ENCODE data around the gene KLHL13. TPM values are rescaled to one million over a fixed set of nuclear protein-coding genes. Genes with fewer than 3 reads are reported as not detected.

The KLHL13 gene
- total and polyA plus RNA-seq, 4 donors, result 34.7 to 61.4 (median 39.1) TPM

DNA sequence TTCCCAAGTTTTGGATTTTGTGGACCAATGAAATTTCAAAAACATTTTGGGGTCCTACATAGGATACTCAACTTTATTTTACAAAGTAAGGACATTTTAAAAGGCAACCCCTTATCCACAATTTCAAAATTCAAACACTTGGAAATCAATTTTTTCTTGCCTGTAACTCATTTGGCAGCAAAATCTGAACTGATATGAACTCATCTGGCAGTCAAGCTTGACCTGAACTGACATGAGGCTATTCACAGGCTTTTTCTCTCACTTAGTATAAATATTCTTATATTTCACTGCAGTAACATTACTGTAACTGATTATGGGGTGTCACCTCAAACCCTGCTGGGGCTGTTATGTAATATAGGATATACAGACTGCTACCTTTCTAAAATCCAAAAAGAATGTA, 116.1 kb downstream of the KLHL13 start:
- Histone ChIP-seq H3K27me3 (ENCODE audit: control insufficient read depth, insufficient read depth, low read length) (no peaks in the 10 kb centered on the region), H3K4me3 (ENCODE audit: low read depth, low read length) (no peak overlapping the region), H3K36me3 (ENCODE audit: control insufficient read depth, insufficient read depth, low read length) (no peaks in the 10 kb centered on the region), H3K27ac (ENCODE audit: low read depth, low read length) (no peak overlapping the region), H3K9me3 (ENCODE audit: control insufficient read depth, insufficient read depth, low read length) (no peaks in the 10 kb centered on the region), H3K4me1 (ENCODE audit: control insufficient read depth, insufficient read depth, low read length) (no peaks in the 10 kb centered on the region)
- DNase-seq (ENCODE audit: low read depth in 4 of 6, low spot score in 6 of 6), result no peak

- DNase-seq (ENCODE audit: low read depth in 4 of 6, low spot score in 6 of 6), result no peak
- Histone ChIP-seq H3K9me3 (ENCODE audit: control insufficient read depth, insufficient read depth, low read length) (no peaks in the 10 kb centered on the region), H3K4me3 (ENCODE audit: low read depth, low read length) (no peak overlapping the region), H3K27me3 (ENCODE audit: control insufficient read depth, insufficient read depth, low read length) (no peaks in the 10 kb centered on the region), H3K36me3 (ENCODE audit: control insufficient read depth, insufficient read depth, low read length) (no peaks in the 10 kb centered on the region), H3K4me1 (ENCODE audit: control insufficient read depth, insufficient read depth, low read length) (no peaks in the 10 kb centered on the region), H3K27ac (ENCODE audit: low read depth, low read length) (no peak overlapping the region)
- no CpG with 5 or more reads among the region's 2 CpGs for WGBS (ENCODE audit: insufficient coverage)
Observed at GRCh38 chrX:117998171-117998570, 118.4 kb downstream of the KLHL13 start.

GRCh38 chrX:117996918-117997480, 119.6 kb downstream of the KLHL13 start:
- Histone ChIP-seq H3K9me3 (ENCODE audit: control insufficient read depth, insufficient read depth, low read length) (no peaks in the 10 kb centered on the region), H3K36me3 (ENCODE audit: control insufficient read depth, insufficient read depth, low read length) (no peaks in the 10 kb centered on the region), H3K27ac (ENCODE audit: low read depth, low read length) (no peak overlapping the region), H3K4me1 (ENCODE audit: control insufficient read depth, insufficient read depth, low read length) (no peaks in the 10 kb centered on the region), H3K4me3 (ENCODE audit: low read depth, low read length) (no peak overlapping the region), H3K27me3 (ENCODE audit: control insufficient read depth, insufficient read depth, low read length) (no peaks in the 10 kb centered on the region)
- DNase-seq (ENCODE audit: low read depth in 4 of 6, low spot score in 6 of 6), result peak in 2 of 6 donors; percentile 25 to 60
- WGBS (ENCODE audit: insufficient coverage), result no CpG with 5 or more reads among the region's 3 CpGs

GRCh38 chrX:117996408-117996807, 120.2 kb downstream of the KLHL13 start:
- Histone ChIP-seq H3K4me1 (ENCODE audit: control insufficient read depth, insufficient read depth, low read length) (no peaks in the 10 kb centered on the region), H3K27me3 (ENCODE audit: control insufficient read depth, insufficient read depth, low read length) (no peaks in the 10 kb centered on the region), H3K36me3 (ENCODE audit: control insufficient read depth, insufficient read depth, low read length) (no peaks in the 10 kb centered on the region), H3K9me3 (ENCODE audit: control insufficient read depth, insufficient read depth, low read length) (no peaks in the 10 kb centered on the region), H3K27ac (ENCODE audit: low read depth, low read length) (no peak overlapping the region), H3K4me3 (ENCODE audit: low read depth, low read length) (no peak overlapping the region)
- no peak for DNase-seq (ENCODE audit: low read depth in 4 of 6, low spot score in 6 of 6)
- no CpG with 5 or more reads among the region's 4 CpGs for WGBS (ENCODE audit: insufficient coverage)

DNA sequence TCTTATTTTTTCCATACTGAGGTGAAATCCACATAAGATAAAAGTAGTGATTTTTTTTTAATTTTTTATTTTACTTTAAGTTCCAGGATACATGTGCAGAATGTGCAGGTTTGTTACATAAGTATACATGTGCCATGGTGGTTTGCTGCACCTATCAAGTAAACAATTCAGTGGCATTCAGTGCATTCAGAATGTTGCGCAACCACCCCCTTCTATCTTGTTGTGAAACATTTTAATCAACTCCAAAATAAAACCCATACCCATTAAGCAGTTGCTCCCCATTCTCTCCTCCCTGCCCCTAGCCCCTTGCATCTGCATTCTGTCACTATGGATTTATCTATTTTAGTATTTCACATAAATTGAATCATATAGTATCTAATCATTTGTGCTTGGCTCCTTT, 121.2 kb downstream of the KLHL13 start:
- WGBS (ENCODE audit: insufficient coverage), result no CpG with 5 or more reads among the region's 1 CpG
- Histone ChIP-seq H3K4me1 (ENCODE audit: control insufficient read depth, insufficient read depth, low read length) (no peaks in the 10 kb centered on the region), H3K27me3 (ENCODE audit: control insufficient read depth, insufficient read depth, low read length) (no peaks in the 10 kb centered on the region), H3K9me3 (ENCODE audit: control insufficient read depth, insufficient read depth, low read length) (no peaks in the 10 kb centered on the region), H3K36me3 (ENCODE audit: control insufficient read depth, insufficient read depth, low read length) (no peaks in the 10 kb centered on the region), H3K27ac (ENCODE audit: low read depth, low read length) (no peak overlapping the region), H3K4me3 (ENCODE audit: low read depth, low read length) (no peak overlapping the region)
- no peak for DNase-seq (ENCODE audit: low read depth in 4 of 6, low spot score in 6 of 6)

DNA sequence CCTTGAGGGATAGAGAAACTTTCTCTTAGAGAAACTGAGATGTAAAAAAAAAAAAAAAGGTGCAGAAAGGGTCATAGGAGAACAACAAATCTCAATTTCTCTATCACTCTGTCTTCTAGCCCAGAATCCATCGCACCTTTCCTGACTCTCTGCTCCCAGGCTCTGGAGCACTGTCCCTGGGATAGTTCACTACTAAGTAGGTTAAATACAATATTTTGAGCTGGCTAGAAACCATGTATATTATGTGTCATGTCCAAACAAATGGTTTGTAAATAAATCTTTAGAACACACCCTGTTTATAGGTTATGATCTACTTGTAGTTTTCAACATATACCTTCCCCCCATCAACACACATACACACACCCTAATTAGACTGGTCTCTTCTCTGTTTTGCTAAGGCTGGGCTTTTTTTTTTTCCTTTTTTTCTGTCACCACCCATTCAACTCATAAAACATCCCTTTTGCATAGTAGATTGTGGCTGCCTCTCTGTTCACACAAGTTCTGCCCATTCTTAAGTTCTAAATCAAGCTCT, 124.4 kb downstream of the KLHL13 start:
- DNase-seq (ENCODE audit: low read depth in 4 of 6, low spot score in 6 of 6), result no peak
- no CpG with 5 or more reads among the region's 1 CpG for WGBS (ENCODE audit: insufficient coverage)
- Histone ChIP-seq H3K27ac (ENCODE audit: low read depth, low read length) (no peak overlapping the region), H3K27me3 (ENCODE audit: control insufficient read depth, insufficient read depth, low read length) (no peaks in the 10 kb centered on the region), H3K4me3 (ENCODE audit: low read depth, low read length) (no peak overlapping the region), H3K4me1 (ENCODE audit: control insufficient read depth, insufficient read depth, low read length) (no peaks in the 10 kb centered on the region), H3K9me3 (ENCODE audit: control insufficient read depth, insufficient read depth, low read length) (no peaks in the 10 kb centered on the region), H3K36me3 (ENCODE audit: control insufficient read depth, insufficient read depth, low read length) (no peaks in the 10 kb centered on the region)

DNA sequence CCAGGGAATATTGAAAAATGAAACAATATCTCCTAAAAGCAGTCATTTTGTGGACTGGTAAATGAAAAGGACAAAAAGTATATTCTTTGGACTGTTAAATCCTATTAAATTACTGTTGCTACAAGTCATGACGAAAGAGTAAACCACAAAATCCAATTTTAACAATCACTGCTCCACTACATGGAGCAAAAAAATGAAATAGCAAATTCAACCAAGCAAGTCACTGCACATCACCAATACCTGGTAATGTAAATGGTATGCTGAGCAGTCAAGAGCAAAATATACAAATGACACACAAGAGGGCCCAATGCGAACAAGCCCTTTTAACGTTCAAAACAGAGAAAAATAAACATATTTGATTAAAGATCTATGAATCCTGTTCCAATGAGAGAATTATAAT, 126.2 kb downstream of the KLHL13 start:
- WGBS (ENCODE audit: insufficient coverage), result no CpG with 5 or more reads among the region's 3 CpGs
- Histone ChIP-seq H3K36me3 (ENCODE audit: control insufficient read depth, insufficient read depth, low read length) (no peaks in the 10 kb centered on the region), H3K9me3 (ENCODE audit: control insufficient read depth, insufficient read depth, low read length) (no peaks in the 10 kb centered on the region), H3K4me3 (ENCODE audit: low read depth, low read length) (no peak overlapping the region), H3K4me1 (ENCODE audit: control insufficient read depth, insufficient read depth, low read length) (no peaks in the 10 kb centered on the region), H3K27me3 (ENCODE audit: control insufficient read depth, insufficient read depth, low read length) (no peaks in the 10 kb centered on the region), H3K27ac (ENCODE audit: low read depth, low read length) (no peak overlapping the region)
- DNase-seq (ENCODE audit: low read depth in 4 of 6, low spot score in 6 of 6), result no peak

GRCh38 chrX:117989512-117989911, 127.1 kb downstream of the KLHL13 start:
- Histone ChIP-seq H3K27me3 (ENCODE audit: control insufficient read depth, insufficient read depth, low read length) (no peaks in the 10 kb centered on the region), H3K27ac (ENCODE audit: low read depth, low read length) (no peak overlapping the region)

DNA sequence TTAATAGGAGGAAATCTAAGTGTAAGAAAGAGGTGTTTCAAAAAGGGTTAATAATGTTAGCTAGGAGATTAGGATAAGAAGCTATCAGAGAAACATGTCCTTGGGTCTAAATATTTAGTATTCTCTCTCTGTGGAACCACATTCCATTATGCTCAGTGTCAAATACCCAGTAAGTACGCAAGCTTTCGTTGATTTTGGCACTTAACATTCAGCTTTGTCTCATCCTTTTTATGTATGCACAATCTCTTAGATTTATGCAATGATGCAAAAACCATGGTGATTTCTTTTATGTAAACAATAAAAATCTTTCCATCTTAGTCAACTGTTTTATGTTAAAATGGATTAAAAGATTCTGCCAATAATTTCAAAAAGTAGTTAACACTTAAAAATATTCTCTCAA, 129.2 kb downstream of the KLHL13 start:
- DNase-seq (ENCODE audit: low read depth in 4 of 6, low spot score in 6 of 6), result no peak
- Histone ChIP-seq H3K27me3 (ENCODE audit: control insufficient read depth, insufficient read depth, low read length) (peaks cover 2% of the 10 kb centered on the region), H3K27ac (ENCODE audit: low read depth, low read length) (no peak overlapping the region), H3K4me1 (ENCODE audit: control insufficient read depth, insufficient read depth, low read length) (no peaks in the 10 kb centered on the region), H3K9me3 (ENCODE audit: control insufficient read depth, insufficient read depth, low read length) (no peaks in the 10 kb centered on the region), H3K4me3 (ENCODE audit: low read depth, low read length) (no peak overlapping the region), H3K36me3 (ENCODE audit: control insufficient read depth, insufficient read depth, low read length) (no peaks in the 10 kb centered on the region)
- WGBS (ENCODE audit: insufficient coverage), result no CpG with 5 or more reads among the region's 2 CpGs

More at GRCh38 chrX:117989512-117989911, 127.1 kb downstream of the KLHL13 start:
- Histone ChIP-seq H3K4me1 (ENCODE audit: control insufficient read depth, insufficient read depth, low read length) (no peaks in the 10 kb centered on the region), H3K4me3 (ENCODE audit: low read depth, low read length) (no peak overlapping the region), H3K36me3 (ENCODE audit: control insufficient read depth, insufficient read depth, low read length) (no peaks in the 10 kb centered on the region), H3K9me3 (ENCODE audit: control insufficient read depth, insufficient read depth, low read length) (no peaks in the 10 kb centered on the region)
- no peak for DNase-seq (ENCODE audit: low read depth in 4 of 6, low spot score in 6 of 6)

DNA sequence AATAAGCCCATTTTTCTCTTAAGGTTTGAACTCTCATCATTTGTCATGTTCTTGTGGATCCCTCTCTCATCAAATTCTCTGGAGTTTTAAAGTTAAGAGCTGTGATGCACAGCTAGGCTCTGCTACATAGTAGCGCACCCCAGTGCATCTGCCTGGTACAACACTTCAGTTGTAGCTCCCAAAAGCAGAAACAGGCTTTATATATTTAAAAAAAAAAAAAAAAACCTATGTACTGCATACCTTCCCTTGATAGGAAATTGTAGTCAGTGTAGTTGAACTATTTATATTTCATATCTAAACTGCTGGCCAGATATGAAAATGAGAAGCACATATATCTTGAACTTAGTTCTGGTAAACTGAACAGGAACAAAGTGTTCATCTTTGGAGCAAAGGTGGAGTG, 131.4 kb downstream of the KLHL13 start:
- no peaks in the 10 kb centered on the region for H3K9me3 ChIP-seq (ENCODE audit: control insufficient read depth, insufficient read depth, low read length)
- H3K27me3 ChIP-seq (ENCODE audit: control insufficient read depth, insufficient read depth, low read length), result peaks cover 2% of the 10 kb centered on the region
- H3K4me1 ChIP-seq (ENCODE audit: control insufficient read depth, insufficient read depth, low read length), result no peaks in the 10 kb centered on the region
- peak overlapping the region; percentile 19 for H3K4me3 ChIP-seq (ENCODE audit: low read depth, low read length)
- H3K36me3 ChIP-seq (ENCODE audit: control insufficient read depth, insufficient read depth, low read length), result no peaks in the 10 kb centered on the region
- peak in 2 of 6 donors; percentile 33 to 44 for DNase-seq (ENCODE audit: low read depth in 4 of 6, low spot score in 6 of 6)
- WGBS (ENCODE audit: insufficient coverage), result no CpG with 5 or more reads among the region's 1 CpG
- no peak overlapping the region for H3K27ac ChIP-seq (ENCODE audit: low read depth, low read length)

Data from spinal cord (tissue), 10 donors.